HG03520 (cell line): ENCODE measurements around the gene PTPRD.
"Not testable (repeated sequence)": the region's sequence is repeated elsewhere in the genome, so short reads cannot be mapped to it uniquely, and the experiment has no call there.

Experiments
- ATAC-seq: cut with Tn5 transposase; IDR thresholded peaks from one replicate; pipeline ENCODE4 v1.9.1; 2021; ENCODE audit warnings: mild to moderate bottlenecking, moderate library complexity; ENCODE audit not compliant: unreplicated experiment

The PTPRD gene

GRCh38 chr9:8713811-8714165, 1899.0 kb downstream of the PTPRD start:
- ATAC-seq, result no peak

- ATAC-seq, result no peak
Measured at GRCh38 chr9:8713149-8713810, 1899.5 kb downstream of the PTPRD start.

GRCh38 chr9:8709731-8710130, 1903.1 kb downstream of the PTPRD start:
- ATAC-seq, result no peak

- no peak for ATAC-seq
Measured at GRCh38 chr9:8708728-8709127, 1904.1 kb downstream of the PTPRD start.

GRCh38 chr9:8706998-8707397, 1905.8 kb downstream of the PTPRD start:
- no peak for ATAC-seq

GRCh38 chr9:8706531-8706930, 1906.3 kb downstream of the PTPRD start:
- ATAC-seq, result no peak

GRCh38 chr9:8705861-8706260, 1906.9 kb downstream of the PTPRD start:
- ATAC-seq, result no peak

- no peak for ATAC-seq
Measured at GRCh38 chr9:8703904-8704303, 1908.9 kb downstream of the PTPRD start.

GRCh38 chr9:8701904-8702303, 1910.9 kb downstream of the PTPRD start:
- ATAC-seq, result no peak

- not testable (repeated sequence) for ATAC-seq
Measured at GRCh38 chr9:8697565-8697964, 1915.2 kb downstream of the PTPRD start.

- ATAC-seq, result no peak
Measured at GRCh38 chr9:8696516-8696915, 1916.3 kb downstream of the PTPRD start.

- no peak for ATAC-seq
Measured at GRCh38 chr9:8694983-8695588, 1917.7 kb downstream of the PTPRD start.

- ATAC-seq, result no peak
Measured at GRCh38 chr9:8693464-8693863, 1919.3 kb downstream of the PTPRD start.

GRCh38 chr9:8686516-8686915, 1926.3 kb downstream of the PTPRD start:
- no peak for ATAC-seq

- ATAC-seq, result no peak
Measured at GRCh38 chr9:8685825-8686224, 1927.0 kb downstream of the PTPRD start.

GRCh38 chr9:8684978-8685708, 1927.7 kb downstream of the PTPRD start:
- ATAC-seq, result no peak

- ATAC-seq, result no peak
Measured at GRCh38 chr9:8683496-8683895, 1929.3 kb downstream of the PTPRD start.

GRCh38 chr9:8680658-8681057, 1932.1 kb downstream of the PTPRD start:
- ATAC-seq, result no peak

GRCh38 chr9:8680157-8680556, 1932.6 kb downstream of the PTPRD start:
- no peak for ATAC-seq

GRCh38 chr9:8679371-8679822, 1933.4 kb downstream of the PTPRD start:
- no peak for ATAC-seq

GRCh38 chr9:8677741-8678140, 1935.1 kb downstream of the PTPRD start:
- no peak for ATAC-seq

GRCh38 chr9:8674536-8674935, 1938.3 kb downstream of the PTPRD start:
- no peak for ATAC-seq
